ENCODE data around the gene SFXN4. TPM values are rescaled to one million over a fixed set of nuclear protein-coding genes. Genes with fewer than 3 reads are reported as not detected.

The SFXN4 gene
- total RNA-seq, 1 donor from 2014 or later = 26.8 TPM

DNA sequence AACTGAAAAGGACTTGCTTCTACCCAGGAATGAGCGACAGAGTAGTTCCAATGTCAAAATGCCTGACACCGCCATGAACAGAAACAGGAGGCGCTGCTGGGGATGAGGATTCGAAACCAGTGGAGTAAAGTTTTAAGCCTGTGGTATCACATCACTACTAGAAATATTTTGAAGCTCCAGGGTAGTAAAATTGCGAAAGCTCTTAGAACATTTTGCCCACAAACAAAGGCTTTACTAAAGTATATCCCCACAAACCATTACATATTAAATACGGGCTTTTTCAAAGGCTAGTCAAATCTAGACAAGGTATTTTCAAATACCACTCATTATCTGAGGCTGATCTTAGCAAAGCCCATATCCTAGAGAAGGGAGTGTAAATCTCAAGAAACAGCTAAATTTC is 10.7 kb upstream of the SFXN4 start:
- peaks cover 17% of the 10 kb centered on the region for H3K36me3 Mint-ChIP-seq
- peaks cover 19% of the 10 kb centered on the region for H3K4me1 Mint-ChIP-seq (ENCODE audit: unreplicated experiment)
- TF ChIP-seq, protein P1, sequence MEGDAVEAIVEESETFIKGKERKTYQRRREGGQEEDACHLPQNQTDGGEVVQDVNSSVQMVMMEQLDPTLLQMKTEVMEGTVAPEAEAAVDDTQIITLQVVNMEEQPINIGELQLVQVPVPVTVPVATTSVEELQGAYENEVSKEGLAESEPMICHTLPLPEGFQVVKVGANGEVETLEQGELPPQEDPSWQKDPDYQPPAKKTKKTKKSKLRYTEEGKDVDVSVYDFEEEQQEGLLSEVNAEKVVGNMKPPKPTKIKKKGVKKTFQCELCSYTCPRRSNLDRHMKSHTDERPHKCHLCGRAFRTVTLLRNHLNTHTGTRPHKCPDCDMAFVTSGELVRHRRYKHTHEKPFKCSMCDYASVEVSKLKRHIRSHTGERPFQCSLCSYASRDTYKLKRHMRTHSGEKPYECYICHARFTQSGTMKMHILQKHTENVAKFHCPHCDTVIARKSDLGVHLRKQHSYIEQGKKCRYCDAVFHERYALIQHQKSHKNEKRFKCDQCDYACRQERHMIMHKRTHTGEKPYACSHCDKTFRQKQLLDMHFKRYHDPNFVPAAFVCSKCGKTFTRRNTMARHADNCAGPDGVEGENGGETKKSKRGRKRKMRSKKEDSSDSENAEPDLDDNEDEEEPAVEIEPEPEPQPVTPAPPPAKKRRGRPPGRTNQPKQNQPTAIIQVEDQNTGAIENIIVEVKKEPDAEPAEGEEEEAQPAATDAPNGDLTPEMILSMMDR (conservative IDR thresholded peaks at IDR 0.05) = no peak
- H3K27me3 Mint-ChIP-seq = no peaks in the 10 kb centered on the region
- DNase-seq (ENCODE audit: extremely low spot score, unreplicated experiment) = no peak
- H3K4me3 Mint-ChIP-seq = peak overlapping the region; percentile 98
- peak overlapping the region; percentile 56 for H3K27ac Mint-ChIP-seq
- no peaks in the 10 kb centered on the region for H3K9me3 Mint-ChIP-seq

DNA sequence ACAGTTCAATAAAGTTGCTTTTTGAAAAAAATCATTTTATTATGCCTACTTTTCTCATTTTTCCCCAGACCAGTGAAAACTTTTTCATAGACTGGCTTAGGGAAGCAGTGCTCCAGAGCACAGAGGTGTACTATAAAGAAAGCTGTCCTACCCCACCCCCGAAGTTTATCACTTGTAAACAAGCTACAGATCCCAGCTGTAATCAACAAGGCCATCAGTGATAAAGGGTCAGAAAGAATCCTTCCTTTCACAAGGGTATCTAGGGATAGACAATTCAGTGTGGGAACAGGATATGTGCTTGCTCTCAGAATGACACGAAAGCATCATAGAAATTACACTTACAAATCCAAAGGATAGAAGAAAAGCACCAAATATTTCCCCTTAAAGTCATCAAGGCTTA is 8.6 kb upstream of the SFXN4 start:
- Mint-ChIP-seq H3K27me3 (no peaks in the 10 kb centered on the region), H3K27ac (no peak overlapping the region), H3K4me1 (ENCODE audit: unreplicated experiment) (peaks cover 19% of the 10 kb centered on the region), H3K4me3 (no peak overlapping the region), H3K36me3 (peaks cover 25% of the 10 kb centered on the region), H3K9me3 (no peaks in the 10 kb centered on the region)
- TF ChIP-seq, protein P1 (conservative IDR thresholded peaks at IDR 0.05) = no peak
- no peak for DNase-seq (ENCODE audit: extremely low spot score, unreplicated experiment)

DNA sequence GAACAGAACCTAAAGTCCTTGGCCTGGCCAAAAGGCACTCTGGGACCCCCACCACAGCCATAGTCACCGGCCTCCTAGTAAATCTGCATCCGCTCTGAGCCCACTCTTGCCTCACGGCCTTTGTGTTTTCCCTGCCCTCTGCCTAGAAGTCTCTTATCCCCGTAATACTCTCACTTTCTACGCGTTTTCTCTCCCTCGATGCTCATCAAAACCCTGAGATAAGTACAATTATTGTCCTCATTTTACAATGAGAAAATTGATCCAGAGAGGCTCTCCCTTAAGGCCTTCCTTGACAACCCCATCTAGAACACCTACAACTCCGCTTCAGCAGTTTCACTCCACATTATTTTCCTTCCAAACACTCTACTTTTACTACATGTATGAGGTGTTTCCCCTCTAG is 1.5 kb upstream of the SFXN4 start:
- Mint-ChIP-seq H3K36me3 (peaks cover 15% of the 10 kb centered on the region), H3K27me3 (no peaks in the 10 kb centered on the region), H3K9me3 (no peaks in the 10 kb centered on the region), H3K4me3 (peak overlapping the region; percentile 95), H3K27ac (peak overlapping the region; percentile 91), H3K4me1 (ENCODE audit: unreplicated experiment) (peaks cover 20% of the 10 kb centered on the region)
- TF ChIP-seq, protein P1 (conservative IDR thresholded peaks at IDR 0.05) = no peak
- no peak for DNase-seq (ENCODE audit: extremely low spot score, unreplicated experiment)

DNA sequence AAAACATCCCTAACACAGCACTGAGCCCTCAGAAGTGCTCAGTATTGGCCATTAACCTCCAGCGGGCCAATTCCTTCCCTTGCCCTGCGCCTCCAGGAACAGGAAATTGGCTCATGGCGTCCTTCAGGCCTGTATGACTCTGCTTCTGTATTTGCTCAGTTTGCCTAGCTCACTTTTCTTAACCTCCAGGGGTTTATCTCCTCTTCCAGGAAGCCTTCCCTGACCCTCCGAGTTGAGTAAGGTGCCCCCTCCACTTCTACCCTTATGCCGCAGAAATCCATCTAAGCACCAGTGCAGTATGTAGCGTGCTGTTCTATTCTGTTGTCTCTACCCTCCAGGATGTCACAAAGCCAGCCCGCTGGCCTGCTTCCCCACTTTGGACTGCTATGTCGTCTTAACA is 1.1 kb upstream of the SFXN4 start:
- Mint-ChIP-seq H3K4me3 (peak overlapping the region; percentile 95), H3K27me3 (no peaks in the 10 kb centered on the region), H3K36me3 (peaks cover 15% of the 10 kb centered on the region), H3K27ac (peak overlapping the region; percentile 91), H3K9me3 (no peaks in the 10 kb centered on the region), H3K4me1 (ENCODE audit: unreplicated experiment) (peaks cover 23% of the 10 kb centered on the region)
- no peak for DNase-seq (ENCODE audit: extremely low spot score, unreplicated experiment)
- TF ChIP-seq, protein P1 (conservative IDR thresholded peaks at IDR 0.05) = no peak

DNA sequence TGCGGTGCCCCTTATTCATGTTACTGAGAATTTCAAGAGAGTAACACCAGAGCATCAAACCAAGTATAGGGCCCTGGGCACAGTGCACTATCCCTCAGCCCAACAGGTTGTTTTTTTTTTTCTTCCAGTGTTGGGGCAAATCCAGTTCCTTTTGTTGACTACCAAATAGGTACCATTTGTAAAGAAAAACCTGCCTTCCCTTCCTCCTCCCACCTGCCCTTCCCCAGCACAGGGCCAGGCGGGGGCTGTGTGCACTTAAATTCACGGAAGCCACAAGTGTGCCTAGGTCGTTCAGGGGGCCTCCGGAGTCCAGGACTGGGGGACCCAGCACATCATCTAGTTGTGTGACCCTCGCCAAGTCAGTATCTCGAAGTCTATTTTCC is 595 bp upstream of the SFXN4 start:
- TF ChIP-seq, protein P1 (conservative IDR thresholded peaks at IDR 0.05) = no peak
- Mint-ChIP-seq H3K36me3 (peaks cover 15% of the 10 kb centered on the region), H3K4me1 (ENCODE audit: unreplicated experiment) (peaks cover 23% of the 10 kb centered on the region), H3K9me3 (no peaks in the 10 kb centered on the region), H3K4me3 (peak overlapping the region; percentile 95), H3K27ac (peak overlapping the region; percentile 91), H3K27me3 (no peaks in the 10 kb centered on the region)
- DNase-seq (ENCODE audit: extremely low spot score, unreplicated experiment) = no peak

All from type B pancreatic cell (in vitro differentiated cells).